Hepatocyte (in vitro differentiated cells): Measurements from ENCODE around the gene BOK. TPM values are rescaled to one million over a fixed set of nuclear protein-coding genes. Genes with fewer than 3 reads are reported as not detected.
"Not testable (repeated sequence)": the region's sequence is repeated elsewhere in the genome, so short reads cannot be mapped to it uniquely, and the experiment has no call there.

Source experiments
- DNase-seq: peaks from one replicate; pipeline ENCODE4 v3.0.0-alpha.2; 2016; ENCODE audit warnings: low spot score
- H2AFZ ChIP-seq: fragments of 200-600 bp; sonication (generic); 2 replicates; pipeline ENCODE4 v1.6.0; 2016; ENCODE audit warnings: antibody characterized with exemption, mild to moderate bottlenecking
- H3K27ac ChIP-seq: fragments of 200-600 bp; sonication (generic); 2 replicates; pipeline ENCODE4 v1.5.1; 2016; ENCODE audit warnings: mild to moderate bottlenecking
- H3K27me3 ChIP-seq: fragments of 200-600 bp; sonication (generic); 2 replicates; pipeline ENCODE4 v1.6.1; 2016
- H3K36me3 ChIP-seq: fragments of 200-600 bp; sonication (generic); replicated peaks from 2 replicates; pipeline ENCODE4 v1.5.1; 2016; ENCODE audit warnings: low read depth; ENCODE audit not compliant: insufficient read depth
- H3K4me1 ChIP-seq: fragments of 200-600 bp; sonication (generic); 2 replicates; pipeline ENCODE4 v1.5.1; 2016; ENCODE audit warnings: mild to moderate bottlenecking, moderate library complexity; ENCODE audit not compliant: insufficient read depth
- H3K4me2 ChIP-seq: fragments of 200-600 bp; sonication (generic); 2 replicates; pipeline ENCODE4 v1.6.0; 2016
- H3K4me3 ChIP-seq: fragments of 200-600 bp; sonication (generic); 2 replicates; pipeline ENCODE4 v1.5.1; 2016; ENCODE audit warnings: mild to moderate bottlenecking
- H3K79me2 ChIP-seq: fragments of 200-600 bp; sonication (generic); 2 replicates; pipeline ENCODE4 v1.6.0; 2017; ENCODE audit warnings: mild to moderate bottlenecking
- H3K9me2 ChIP-seq: fragments of 200-600 bp; sonication (generic); replicated peaks from 2 replicates; pipeline ENCODE4 v1.6.0; 2017; ENCODE audit warnings: mild to moderate bottlenecking; ENCODE audit not compliant: insufficient read depth
- H3K9me3 ChIP-seq: fragments of 200-600 bp; sonication (generic); 2 replicates; pipeline ENCODE4 v1.5.1; 2016; ENCODE audit warnings: low read depth, mild to moderate bottlenecking
- H4K20me1 ChIP-seq: fragments of 200-600 bp; sonication (generic); 2 replicates; pipeline ENCODE4 v1.6.0; 2016; ENCODE audit warnings: mild to moderate bottlenecking; ENCODE audit not compliant: insufficient read depth, poor library complexity, severe bottlenecking
- EZH2 ChIP-seq: fragments of 200-600 bp; sonication (generic); IDR thresholded peaks from 2 replicates; pipeline ENCODE4 v1.6.1; 2016; ENCODE audit warnings: antibody characterized with exemption, mild to moderate bottlenecking, borderline replicate concordance
- EZH2phosphoT487 ChIP-seq: fragments of 200-600 bp; sonication (generic); IDR thresholded peaks from one replicate; pipeline ENCODE4 v1.6.1; 2018; ENCODE audit warnings: antibody characterized with exemption, mild to moderate bottlenecking, low read depth, moderate library complexity; ENCODE audit not compliant: unreplicated experiment, severe bottlenecking
- WGBS: methylation state at CpG from one replicate; pipeline ENCODE4 v1.1.6; 2016; ENCODE audit warnings: low lambda C conversion rate; ENCODE audit errors: missing lambda C conversion rate; 5-methylcytosine and 5-hydroxymethylcytosine counted together
- polyA plus RNA-seq: library from polyadenylated mRNA; unstranded; fragments of >200 nt; fragmentation: Nextera tagmentation; extraction: Ambion mirVana; gene quantifications from 2 replicates; pipeline ENCODE4 v1.2.1, GENCODE V29; 2016
- total RNA-seq: library from RNA; depleted of rRNA; stranded (reverse); fragments of >200 nt; gene quantifications from 2 replicates; pipeline ENCODE4 v1.2.3, GENCODE V29; 2014
- TF ChIP-seq, protein P1 (sequence below): fragments of 200-600 bp; sonication (generic); IDR thresholded peaks from 2 replicates; pipeline ENCODE4 v1.5.1; 2016; ENCODE audit warnings: antibody characterized with exemption, mild to moderate bottlenecking; ENCODE audit not compliant: poor library complexity

BOK gene
- total and polyA plus RNA-seq, 2 experiments from 2014 or later = 24.2 to 26.5 TPM

DNA sequence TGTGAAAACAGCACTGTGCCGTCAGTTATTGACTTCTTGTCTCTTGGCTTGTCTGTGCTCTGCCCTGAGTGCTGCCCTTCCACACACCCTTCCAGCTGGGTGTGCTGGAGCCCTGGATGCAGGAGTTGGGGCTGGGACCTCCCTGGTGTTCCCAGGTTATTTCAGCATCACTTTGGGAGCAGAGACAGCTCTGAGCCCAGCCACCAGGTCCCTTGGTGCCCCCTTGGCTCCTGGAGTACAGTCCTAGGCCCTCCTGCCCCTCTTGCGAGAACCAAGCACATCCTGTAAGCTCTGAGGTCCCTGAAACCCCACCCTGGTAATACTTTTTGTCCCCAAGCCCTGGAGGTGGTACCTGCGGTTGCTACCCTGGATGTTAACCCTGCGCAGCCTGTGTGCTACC lies 24.3 kb downstream of the BOK start:
- Histone ChIP-seq H3K4me3 (no peak overlapping the region), H4K20me1 (no peaks in the 10 kb centered on the region), H3K9me2 (no peaks in the 10 kb centered on the region), H3K36me3 (no peaks in the 10 kb centered on the region), H3K9me3 (peaks cover 21% of the 10 kb centered on the region), H3K4me1 (peaks cover 9% of the 10 kb centered on the region), H3K27ac (no peak overlapping the region), H3K79me2 (no peaks in the 10 kb centered on the region), H2AFZ (no peak overlapping the region), H3K4me2 (no peak overlapping the region), H3K27me3 (no peaks in the 10 kb centered on the region)
- WGBS = 97% methylated on average over 4 of the region's 4 CpGs
- no peak for DNase-seq
- TF ChIP-seq EZH2 (no peak), EZH2phosphoT487 (no peak)
- TF ChIP-seq, protein P1, sequence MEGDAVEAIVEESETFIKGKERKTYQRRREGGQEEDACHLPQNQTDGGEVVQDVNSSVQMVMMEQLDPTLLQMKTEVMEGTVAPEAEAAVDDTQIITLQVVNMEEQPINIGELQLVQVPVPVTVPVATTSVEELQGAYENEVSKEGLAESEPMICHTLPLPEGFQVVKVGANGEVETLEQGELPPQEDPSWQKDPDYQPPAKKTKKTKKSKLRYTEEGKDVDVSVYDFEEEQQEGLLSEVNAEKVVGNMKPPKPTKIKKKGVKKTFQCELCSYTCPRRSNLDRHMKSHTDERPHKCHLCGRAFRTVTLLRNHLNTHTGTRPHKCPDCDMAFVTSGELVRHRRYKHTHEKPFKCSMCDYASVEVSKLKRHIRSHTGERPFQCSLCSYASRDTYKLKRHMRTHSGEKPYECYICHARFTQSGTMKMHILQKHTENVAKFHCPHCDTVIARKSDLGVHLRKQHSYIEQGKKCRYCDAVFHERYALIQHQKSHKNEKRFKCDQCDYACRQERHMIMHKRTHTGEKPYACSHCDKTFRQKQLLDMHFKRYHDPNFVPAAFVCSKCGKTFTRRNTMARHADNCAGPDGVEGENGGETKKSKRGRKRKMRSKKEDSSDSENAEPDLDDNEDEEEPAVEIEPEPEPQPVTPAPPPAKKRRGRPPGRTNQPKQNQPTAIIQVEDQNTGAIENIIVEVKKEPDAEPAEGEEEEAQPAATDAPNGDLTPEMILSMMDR = no peak

DNA sequence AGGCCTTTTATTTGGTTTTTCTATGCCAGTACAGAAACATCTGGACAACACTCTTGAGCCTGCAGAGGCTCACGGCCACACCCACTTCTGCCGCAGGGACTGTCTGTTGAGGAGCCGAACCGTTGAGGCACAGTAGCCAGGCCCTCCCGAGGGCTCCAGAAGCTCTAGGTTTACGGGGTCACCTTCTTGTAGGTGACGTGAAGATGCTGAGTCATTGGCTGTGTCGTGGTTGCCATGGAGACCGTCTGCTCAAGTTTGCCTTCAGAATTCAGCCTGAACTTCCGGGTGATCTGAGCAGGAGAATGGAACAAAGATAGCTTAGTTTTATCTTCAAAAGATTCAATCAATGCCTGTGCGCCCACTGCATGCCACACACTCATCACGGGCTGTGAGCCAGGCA lies 25.9 kb downstream of the BOK start:
- Histone ChIP-seq H3K4me1 (no peaks in the 10 kb centered on the region), H3K79me2 (no peaks in the 10 kb centered on the region), H2AFZ (no peak overlapping the region), H3K9me2 (no peaks in the 10 kb centered on the region), H3K27ac (no peak overlapping the region), H3K27me3 (no peaks in the 10 kb centered on the region), H3K4me3 (no peak overlapping the region), H3K4me2 (no peak overlapping the region), H3K9me3 (peaks cover 29% of the 10 kb centered on the region), H4K20me1 (no peaks in the 10 kb centered on the region), H3K36me3 (peaks cover 3% of the 10 kb centered on the region)
- DNase-seq = no peak
- TF ChIP-seq EZH2phosphoT487 (no peak), EZH2 (no peak)
- TF ChIP-seq, protein P1 = no peak
- 89% methylated on average over 12 of the region's 12 CpGs for WGBS

DNA sequence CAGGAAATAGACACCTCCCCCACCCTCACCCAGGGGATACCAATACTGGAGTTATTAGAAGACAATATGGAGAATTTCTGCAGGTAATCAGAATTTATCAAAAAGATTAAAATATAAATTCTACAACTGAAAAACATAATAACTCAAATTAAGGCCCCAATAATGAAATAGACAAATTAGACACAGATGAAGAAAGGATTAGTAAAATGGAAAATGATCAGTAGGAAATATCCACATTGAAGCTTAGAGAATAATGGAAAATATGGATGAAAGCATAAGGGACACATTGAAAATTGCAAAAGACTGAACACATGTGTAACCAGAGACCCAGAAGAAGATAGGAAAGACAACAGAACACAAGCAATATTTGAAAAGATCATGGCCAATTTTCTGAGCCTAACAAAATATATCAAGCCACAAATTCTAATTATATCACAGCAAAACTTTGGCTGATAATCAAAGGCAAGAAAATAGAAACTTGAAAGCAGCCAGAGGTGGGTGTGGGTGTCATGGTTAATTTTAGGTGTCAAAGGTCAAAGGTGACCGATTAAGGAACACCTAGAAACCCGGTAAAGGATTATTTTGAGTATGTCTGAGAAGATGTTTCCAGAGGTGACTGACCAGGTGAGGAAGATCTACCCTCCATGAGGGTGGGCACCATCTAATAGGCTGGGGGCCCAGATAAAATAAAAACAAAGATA lies 28.2 kb downstream of the BOK start:
- DNase-seq = no peak
- H3K9me2 ChIP-seq = no peaks in the 10 kb centered on the region
- H3K4me1 ChIP-seq = no peaks in the 10 kb centered on the region
- H3K4me2 ChIP-seq = no peak overlapping the region
- WGBS = 100% methylated on average over 2 of the region's 2 CpGs
- H3K79me2 ChIP-seq = no peaks in the 10 kb centered on the region
- H4K20me1 ChIP-seq = no peaks in the 10 kb centered on the region
- H3K4me3 ChIP-seq = no peak overlapping the region
- no peak for TF ChIP-seq EZH2phosphoT487
- H2AFZ ChIP-seq = no peak overlapping the region
- no peak overlapping the region for H3K27ac ChIP-seq
- H3K27me3 ChIP-seq = no peaks in the 10 kb centered on the region
- H3K36me3 ChIP-seq = peaks cover 3% of the 10 kb centered on the region
- H3K9me3 ChIP-seq = peaks cover 29% of the 10 kb centered on the region

DNA sequence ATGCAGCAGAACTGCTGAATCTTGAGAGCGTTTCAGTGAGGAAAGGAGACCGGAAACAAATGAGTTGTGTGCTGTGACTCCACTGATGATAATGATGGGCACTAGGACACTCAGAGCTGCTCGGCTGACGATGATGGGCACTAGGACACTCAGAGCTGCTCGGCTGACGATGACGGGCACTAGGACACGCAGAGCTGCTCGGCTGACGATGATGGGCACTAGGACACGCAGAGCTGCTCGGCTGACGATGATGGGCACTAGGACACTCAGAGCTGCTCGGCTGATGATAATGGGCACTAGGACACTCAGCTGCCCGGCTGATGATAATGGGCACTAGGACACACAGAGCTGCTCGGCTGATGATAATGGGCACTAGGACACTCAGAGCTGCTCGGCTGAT lies 31.3 kb downstream of the BOK start:
- not testable (repeated sequence) for H3K4me1 ChIP-seq, H3K4me2 ChIP-seq, H3K9me2 ChIP-seq, H3K27me3 ChIP-seq, H3K27ac ChIP-seq, DNase-seq, H2AFZ ChIP-seq, H3K79me2 ChIP-seq, H3K4me3 ChIP-seq, H4K20me1 ChIP-seq, H3K36me3 ChIP-seq
- 86% methylated on average over 17 of the region's 17 CpGs for WGBS
- H3K9me3 ChIP-seq = peaks cover 24% of the 10 kb centered on the region

DNA sequence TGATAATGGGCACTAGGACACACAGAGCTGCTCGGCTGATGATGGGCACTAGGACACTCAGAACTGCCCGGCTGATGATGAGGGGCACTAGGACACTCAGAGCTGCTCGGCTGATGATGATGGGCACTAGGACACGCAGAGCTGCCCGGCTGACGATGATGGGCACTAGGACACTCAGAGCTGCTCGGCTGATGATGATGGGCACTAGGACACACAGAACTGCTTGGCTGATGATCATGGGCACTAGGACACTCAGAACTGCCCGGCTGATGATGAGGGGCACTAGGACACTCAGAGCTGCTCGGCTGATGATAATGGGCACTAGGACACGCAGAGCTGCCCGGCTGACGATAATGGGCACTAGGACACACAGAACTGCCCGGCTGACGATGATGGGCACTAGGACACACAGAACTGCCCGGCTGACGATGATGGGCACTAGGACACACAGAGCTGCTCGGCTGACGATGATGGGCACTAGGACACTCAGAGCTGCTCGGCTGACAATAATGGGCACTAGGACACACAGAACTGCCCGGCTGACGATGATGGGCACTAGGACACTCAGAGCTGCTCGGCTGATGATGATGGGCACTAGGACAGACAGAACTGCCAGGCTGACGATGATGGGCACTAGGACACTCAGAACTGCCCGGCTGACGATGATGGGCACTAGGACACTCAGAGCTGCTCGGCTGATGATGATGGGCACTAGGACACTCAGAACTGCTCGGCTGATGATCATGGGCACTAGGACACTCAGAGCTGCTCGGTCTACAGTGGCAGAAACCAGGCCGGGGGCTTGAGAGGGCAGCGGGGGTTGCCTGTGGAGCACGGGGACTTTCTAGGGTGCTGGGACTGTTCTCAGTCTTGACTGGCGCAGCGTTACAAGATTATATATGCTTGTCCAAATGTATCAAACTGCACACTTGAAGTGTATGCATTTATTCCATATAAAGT lies 32.2 kb downstream of the BOK start:
- H3K4me3 ChIP-seq, H3K79me2 ChIP-seq, H2AFZ ChIP-seq, H3K27ac ChIP-seq, H3K36me3 ChIP-seq, DNase-seq, H3K4me2 ChIP-seq, H3K4me1 ChIP-seq, H3K27me3 ChIP-seq, H4K20me1 ChIP-seq, H3K9me2 ChIP-seq: not testable (repeated sequence)
- H3K9me3 ChIP-seq = peaks cover 24% of the 10 kb centered on the region
- WGBS = 90% methylated on average over 32 of the region's 33 CpGs
